Measurements from ENCODE around the gene WDFY2.
A peak's percentile ranks its signal among the peaks of the same experiment; 100 is the strongest.
"Not testable (repeated sequence)": the region's sequence is repeated elsewhere in the genome, so short reads cannot be mapped to it uniquely, and the experiment has no call there.

Gene WDFY2

DNA sequence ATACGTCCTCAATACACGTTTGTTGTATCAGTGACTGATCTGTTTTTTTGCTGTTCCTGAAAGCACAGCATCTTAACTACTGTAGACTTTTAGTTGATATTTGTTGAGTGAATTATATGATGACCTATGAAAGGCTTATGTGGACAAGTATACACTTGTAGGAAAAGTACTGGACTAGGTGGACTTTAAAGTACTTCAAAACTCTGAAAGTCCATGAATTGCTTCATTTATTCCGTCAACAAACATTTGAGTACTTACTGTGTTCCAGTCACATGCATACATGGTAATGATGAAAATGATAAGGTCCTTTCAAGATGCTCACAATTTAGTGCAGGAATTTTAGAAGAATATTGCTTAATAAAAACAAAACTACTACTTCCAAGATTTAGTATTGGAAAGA is 3.1 kb downstream of the WDFY2 start:
- Histone ChIP-seq H3K36me3 (ENCODE audit: insufficient read depth, low read length) (no peaks in the 10 kb centered on the region), H3K27me3 (ENCODE audit: insufficient read depth, low read length) (no peaks in the 10 kb centered on the region), H3K79me2 (ENCODE audit: control insufficient read depth, insufficient read depth, low read length, unreplicated experiment) (peaks cover 67% of the 10 kb centered on the region), H3K4me1 (ENCODE audit: control insufficient read depth, insufficient read depth, low read length, unreplicated experiment) (peaks cover 59% of the 10 kb centered on the region), H3K4me3 (ENCODE audit: low read depth, low read length) (peak overlapping the region; percentile 79; the same call in 1 of the 2 replicates), H3K27ac (ENCODE audit: low read depth, low read length) (no peak overlapping the region), H2AFZ (ENCODE audit: low read length, unreplicated experiment) (no peak overlapping the region)

DNA sequence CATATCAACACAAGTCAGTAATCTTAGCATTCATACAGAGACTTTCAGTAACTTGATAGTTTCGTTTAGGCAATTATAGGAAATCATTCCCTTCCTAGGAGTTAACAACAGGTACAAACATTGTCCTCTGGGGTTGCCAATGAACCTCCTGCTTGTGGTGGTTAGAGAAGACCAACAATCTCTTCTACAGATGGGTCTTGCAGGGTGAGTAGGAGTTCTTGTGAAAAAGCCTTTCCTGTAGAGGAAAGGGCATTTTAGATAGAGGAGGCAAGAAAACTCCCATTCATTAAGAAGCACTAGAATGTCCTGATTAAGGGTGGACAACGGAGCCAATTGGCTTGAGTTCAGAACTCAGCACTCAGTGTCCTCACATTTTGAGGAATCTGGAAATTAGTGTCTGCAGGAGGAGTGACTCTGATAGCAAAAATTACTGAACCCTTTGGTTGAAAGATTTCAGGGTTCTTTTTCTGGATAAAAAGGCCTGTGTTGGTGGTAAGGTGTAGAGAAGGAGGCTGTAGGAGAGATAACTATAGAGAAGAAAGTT is 4.2 kb downstream of the WDFY2 start:
- Histone ChIP-seq H3K4me3 (ENCODE audit: low read depth, low read length) (no peak overlapping the region), H3K4me1 (ENCODE audit: control insufficient read depth, insufficient read depth, low read length, unreplicated experiment) (peaks cover 54% of the 10 kb centered on the region), H3K79me2 (ENCODE audit: control insufficient read depth, insufficient read depth, low read length, unreplicated experiment) (peaks cover 76% of the 10 kb centered on the region), H2AFZ (ENCODE audit: low read length, unreplicated experiment) (no peak overlapping the region), H3K27ac (ENCODE audit: low read depth, low read length) (no peak overlapping the region), H3K27me3 (ENCODE audit: insufficient read depth, low read length) (no peaks in the 10 kb centered on the region), H3K36me3 (ENCODE audit: insufficient read depth, low read length) (no peaks in the 10 kb centered on the region)

DNA sequence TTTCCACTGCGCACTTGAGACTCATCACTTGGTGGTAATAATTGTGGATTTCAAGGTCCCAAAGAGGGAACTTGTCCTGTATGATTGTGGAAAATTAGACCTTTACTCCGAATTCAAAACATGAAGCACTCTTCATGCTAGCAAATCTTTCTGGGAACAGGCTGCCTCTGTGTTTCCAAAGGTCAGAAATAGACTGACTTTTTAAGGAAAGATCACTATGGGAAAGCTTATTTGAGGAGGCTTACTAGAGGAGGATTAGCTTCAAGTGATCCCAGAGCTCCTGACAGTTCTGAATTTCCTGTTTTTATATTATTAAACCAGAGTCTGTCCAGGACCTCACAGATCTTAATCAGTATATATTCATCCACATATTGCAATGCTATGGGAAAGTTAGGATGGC is 5.5 kb downstream of the WDFY2 start:
- Histone ChIP-seq H3K79me2 (ENCODE audit: control insufficient read depth, insufficient read depth, low read length, unreplicated experiment) (peaks cover 85% of the 10 kb centered on the region), H3K27ac (ENCODE audit: low read depth, low read length) (peak overlapping the region; percentile 84), H3K4me1 (ENCODE audit: control insufficient read depth, insufficient read depth, low read length, unreplicated experiment) (peaks cover 54% of the 10 kb centered on the region), H2AFZ (ENCODE audit: low read length, unreplicated experiment) (no peak overlapping the region), H3K4me3 (ENCODE audit: low read depth, low read length) (peak overlapping the region; percentile 36), H3K27me3 (ENCODE audit: insufficient read depth, low read length) (no peaks in the 10 kb centered on the region), H3K36me3 (ENCODE audit: insufficient read depth, low read length) (no peaks in the 10 kb centered on the region)

DNA sequence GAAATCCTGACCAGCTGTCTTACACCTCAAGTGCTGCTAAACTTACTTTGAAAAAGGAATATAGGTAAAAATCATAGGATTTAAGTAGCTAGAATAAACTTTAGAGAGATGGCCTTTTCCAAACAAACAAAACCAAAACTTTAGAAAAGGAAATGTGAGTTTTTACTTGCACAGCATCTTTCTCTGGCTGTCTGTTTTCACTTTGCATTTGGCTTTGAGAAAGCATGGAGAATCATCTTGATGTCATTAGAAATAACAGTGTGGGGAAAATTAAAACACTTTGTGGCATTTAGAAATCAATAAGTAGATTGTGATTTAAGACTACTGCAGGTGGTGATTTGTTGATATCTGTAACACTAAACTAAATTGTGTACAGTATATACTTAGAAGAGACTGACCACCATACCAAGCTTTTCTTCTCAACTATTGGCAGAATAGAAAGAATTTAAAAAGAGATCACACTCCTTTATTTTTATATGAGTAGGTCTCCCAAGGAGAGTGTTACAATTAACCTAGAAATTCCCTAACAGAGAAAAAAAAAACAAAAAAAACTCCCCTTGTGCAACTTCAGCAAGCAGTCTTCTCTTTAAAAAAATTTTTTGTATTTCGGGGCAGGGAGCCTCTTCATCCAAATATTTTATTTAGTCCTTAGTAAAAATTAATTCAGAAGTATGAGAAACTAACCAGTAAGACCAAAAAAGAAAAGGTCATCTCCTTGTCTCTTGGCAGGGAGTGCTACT is 6.1 kb downstream of the WDFY2 start:
- no peaks in the 10 kb centered on the region for H3K36me3 ChIP-seq (ENCODE audit: insufficient read depth, low read length)
- no peak overlapping the region for H2AFZ ChIP-seq (ENCODE audit: low read length, unreplicated experiment)
- H3K79me2 ChIP-seq (ENCODE audit: control insufficient read depth, insufficient read depth, low read length, unreplicated experiment): peaks cover 85% of the 10 kb centered on the region
- peak overlapping the region; percentile 36 for H3K4me3 ChIP-seq (ENCODE audit: low read depth, low read length)
- peak overlapping the region; percentile 84 for H3K27ac ChIP-seq (ENCODE audit: low read depth, low read length)
- no peaks in the 10 kb centered on the region for H3K27me3 ChIP-seq (ENCODE audit: insufficient read depth, low read length)
- peaks cover 54% of the 10 kb centered on the region for H3K4me1 ChIP-seq (ENCODE audit: control insufficient read depth, insufficient read depth, low read length, unreplicated experiment)

DNA sequence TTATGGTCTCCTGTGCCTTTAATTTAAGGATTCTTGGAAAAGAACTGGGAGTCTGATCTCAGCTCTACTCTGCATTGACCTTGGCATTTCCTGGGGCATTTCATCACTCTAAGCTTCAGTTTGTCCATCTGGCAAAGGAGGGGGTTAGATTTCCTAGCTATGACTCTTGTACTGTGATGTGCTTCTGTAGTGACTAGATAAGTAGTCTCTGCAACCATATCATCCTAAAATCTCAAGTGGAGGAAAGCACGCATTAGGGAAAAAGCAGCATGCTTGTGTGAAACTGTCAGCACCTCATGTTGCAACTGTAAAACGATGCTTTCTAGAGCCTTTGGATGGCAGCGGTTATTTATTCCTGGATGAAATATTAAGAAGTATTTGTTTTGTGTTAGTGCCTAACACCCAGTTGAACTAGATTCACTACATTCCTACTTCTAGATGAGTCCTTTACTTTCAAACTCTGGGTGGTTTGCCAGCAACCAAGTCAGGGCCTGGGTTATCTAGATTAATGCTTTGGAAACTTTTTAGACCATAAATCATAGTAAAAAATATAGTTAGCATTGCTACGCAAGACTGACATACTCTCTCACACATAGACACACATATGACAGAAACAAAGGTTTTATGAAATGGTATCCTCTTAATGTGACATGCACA is 6.8 kb downstream of the WDFY2 start:
- peak overlapping the region; percentile 84 for H3K27ac ChIP-seq (ENCODE audit: low read depth, low read length)
- H3K79me2 ChIP-seq (ENCODE audit: control insufficient read depth, insufficient read depth, low read length, unreplicated experiment): peaks cover 84% of the 10 kb centered on the region
- peak overlapping the region; percentile 36 for H3K4me3 ChIP-seq (ENCODE audit: low read depth, low read length)
- peaks cover 54% of the 10 kb centered on the region for H3K4me1 ChIP-seq (ENCODE audit: control insufficient read depth, insufficient read depth, low read length, unreplicated experiment)
- H3K36me3 ChIP-seq (ENCODE audit: insufficient read depth, low read length): no peaks in the 10 kb centered on the region
- H3K27me3 ChIP-seq (ENCODE audit: insufficient read depth, low read length): no peaks in the 10 kb centered on the region
- H2AFZ ChIP-seq (ENCODE audit: low read length, unreplicated experiment): peak overlapping the region; percentile 21

DNA sequence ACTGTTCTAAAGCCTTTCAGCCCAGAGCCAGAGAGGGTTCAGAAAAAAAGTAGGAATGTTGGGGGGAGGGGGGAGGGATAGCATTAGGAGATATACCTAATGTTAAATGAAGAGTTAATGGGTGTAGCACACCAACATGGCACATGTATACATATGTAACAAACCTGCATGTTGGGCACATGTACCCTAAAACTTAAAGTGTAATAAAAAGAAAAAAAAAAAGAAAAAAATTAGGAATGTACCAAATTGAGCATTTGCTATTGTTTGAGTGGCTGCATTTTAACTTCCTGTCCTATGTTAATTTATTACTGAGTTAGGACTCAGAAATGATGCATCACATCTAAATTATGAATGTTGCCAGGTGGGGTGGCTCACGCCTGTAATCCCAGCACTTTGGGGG is 7.7 kb downstream of the WDFY2 start:
- Histone ChIP-seq H3K4me1 (ENCODE audit: control insufficient read depth, insufficient read depth, low read length, unreplicated experiment) (peaks cover 48% of the 10 kb centered on the region), H3K27ac (ENCODE audit: low read depth, low read length) (peak overlapping the region; percentile 84)
- not testable (repeated sequence) for H3K27me3 ChIP-seq (ENCODE audit: insufficient read depth, low read length)

DNA sequence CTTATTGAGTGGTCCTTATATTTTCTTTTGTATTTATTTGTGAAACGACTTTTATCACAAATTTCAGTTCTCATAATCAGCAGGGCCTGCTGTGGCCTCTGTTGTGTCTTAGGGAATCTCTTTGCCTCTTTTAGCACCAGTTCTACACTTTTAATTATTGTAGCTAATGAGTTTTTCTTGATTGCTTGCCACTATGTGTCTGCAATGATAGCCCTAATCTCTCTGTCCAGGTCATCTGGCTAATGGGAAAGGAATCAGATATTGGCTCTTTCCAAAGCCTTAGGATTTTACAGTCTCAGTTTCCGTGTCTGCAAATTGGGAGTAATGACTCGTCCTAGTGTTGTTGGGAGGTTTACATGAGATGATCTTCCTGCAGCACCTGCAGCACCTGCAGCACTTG is 10.2 kb downstream of the WDFY2 start:
- Histone ChIP-seq H2AFZ (ENCODE audit: low read length, unreplicated experiment) (no peak overlapping the region), H3K4me3 (ENCODE audit: low read depth, low read length) (no peak overlapping the region), H3K36me3 (ENCODE audit: insufficient read depth, low read length) (no peaks in the 10 kb centered on the region), H3K79me2 (ENCODE audit: control insufficient read depth, insufficient read depth, low read length, unreplicated experiment) (peaks cover 75% of the 10 kb centered on the region), H3K4me1 (ENCODE audit: control insufficient read depth, insufficient read depth, low read length, unreplicated experiment) (peaks cover 23% of the 10 kb centered on the region), H3K27me3 (ENCODE audit: insufficient read depth, low read length) (no peaks in the 10 kb centered on the region), H3K27ac (ENCODE audit: low read depth, low read length) (no peak overlapping the region)

More for the DNA sequence above, 7.7 kb downstream of the WDFY2 start:
- Histone ChIP-seq H3K4me3 (ENCODE audit: low read depth, low read length) (peak overlapping the region; percentile 36), H3K79me2 (ENCODE audit: control insufficient read depth, insufficient read depth, low read length, unreplicated experiment) (peaks cover 83% of the 10 kb centered on the region)
- not testable (repeated sequence) for H2AFZ ChIP-seq (ENCODE audit: low read length, unreplicated experiment); H3K36me3 ChIP-seq (ENCODE audit: insufficient read depth, low read length)

DNA sequence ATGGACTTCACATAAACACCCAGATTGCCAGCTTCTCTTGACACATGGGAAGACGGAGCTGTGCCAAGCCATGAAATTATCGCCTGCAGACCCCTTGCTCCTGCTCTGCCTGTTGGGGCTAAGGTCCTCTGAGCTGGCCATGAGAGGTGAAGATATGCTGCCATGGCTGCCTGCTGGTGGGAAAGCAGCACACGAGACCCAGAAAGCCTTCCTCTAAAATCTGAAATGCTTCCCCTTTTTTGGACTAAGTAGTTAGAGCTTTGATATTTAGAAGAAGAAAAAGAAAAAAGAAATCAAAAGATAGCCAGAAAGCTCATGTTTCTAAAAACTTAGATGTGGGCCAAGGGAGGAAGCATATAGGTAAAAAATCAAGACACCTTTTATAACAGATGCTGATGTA is 11.2 kb downstream of the WDFY2 start:
- Histone ChIP-seq H3K79me2 (ENCODE audit: control insufficient read depth, insufficient read depth, low read length, unreplicated experiment) (peaks cover 74% of the 10 kb centered on the region), H3K4me1 (ENCODE audit: control insufficient read depth, insufficient read depth, low read length, unreplicated experiment) (peaks cover 13% of the 10 kb centered on the region), H2AFZ (ENCODE audit: low read length, unreplicated experiment) (no peak overlapping the region), H3K27ac (ENCODE audit: low read depth, low read length) (no peak overlapping the region), H3K36me3 (ENCODE audit: insufficient read depth, low read length) (no peaks in the 10 kb centered on the region), H3K27me3 (ENCODE audit: insufficient read depth, low read length) (no peaks in the 10 kb centered on the region), H3K4me3 (ENCODE audit: low read depth, low read length) (no peak overlapping the region)

DNA sequence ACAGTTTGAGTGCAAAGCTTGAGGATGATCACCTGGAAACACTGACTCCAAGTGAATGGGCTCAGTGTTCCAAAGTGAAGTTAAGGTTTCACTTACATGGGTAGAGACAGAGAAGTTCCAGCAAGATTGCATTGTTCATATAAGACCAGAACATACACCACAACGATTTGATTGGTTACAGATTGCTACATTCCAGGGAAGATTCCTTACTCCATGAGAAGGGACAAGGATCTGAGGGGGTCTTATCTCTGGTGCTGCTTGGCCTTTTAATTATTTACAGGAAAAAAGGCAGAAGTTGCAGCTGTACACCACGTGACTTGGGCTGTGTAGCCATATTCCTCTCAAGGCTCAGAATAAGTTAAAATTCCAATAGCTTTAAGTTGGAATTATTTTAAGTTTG is 12.3 kb downstream of the WDFY2 start:
- Histone ChIP-seq H3K4me1 (ENCODE audit: control insufficient read depth, insufficient read depth, low read length, unreplicated experiment) (peaks cover 5% of the 10 kb centered on the region), H3K79me2 (ENCODE audit: control insufficient read depth, insufficient read depth, low read length, unreplicated experiment) (peaks cover 79% of the 10 kb centered on the region), H3K27ac (ENCODE audit: low read depth, low read length) (no peak overlapping the region), H3K36me3 (ENCODE audit: insufficient read depth, low read length) (0 out of 2 replicates have a peak, but pooled peaks cover 4% of the 10 kb centered on the region), H3K27me3 (ENCODE audit: insufficient read depth, low read length) (no peaks in the 10 kb centered on the region), H2AFZ (ENCODE audit: low read length, unreplicated experiment) (no peak overlapping the region), H3K4me3 (ENCODE audit: low read depth, low read length) (no peak overlapping the region)

DNA sequence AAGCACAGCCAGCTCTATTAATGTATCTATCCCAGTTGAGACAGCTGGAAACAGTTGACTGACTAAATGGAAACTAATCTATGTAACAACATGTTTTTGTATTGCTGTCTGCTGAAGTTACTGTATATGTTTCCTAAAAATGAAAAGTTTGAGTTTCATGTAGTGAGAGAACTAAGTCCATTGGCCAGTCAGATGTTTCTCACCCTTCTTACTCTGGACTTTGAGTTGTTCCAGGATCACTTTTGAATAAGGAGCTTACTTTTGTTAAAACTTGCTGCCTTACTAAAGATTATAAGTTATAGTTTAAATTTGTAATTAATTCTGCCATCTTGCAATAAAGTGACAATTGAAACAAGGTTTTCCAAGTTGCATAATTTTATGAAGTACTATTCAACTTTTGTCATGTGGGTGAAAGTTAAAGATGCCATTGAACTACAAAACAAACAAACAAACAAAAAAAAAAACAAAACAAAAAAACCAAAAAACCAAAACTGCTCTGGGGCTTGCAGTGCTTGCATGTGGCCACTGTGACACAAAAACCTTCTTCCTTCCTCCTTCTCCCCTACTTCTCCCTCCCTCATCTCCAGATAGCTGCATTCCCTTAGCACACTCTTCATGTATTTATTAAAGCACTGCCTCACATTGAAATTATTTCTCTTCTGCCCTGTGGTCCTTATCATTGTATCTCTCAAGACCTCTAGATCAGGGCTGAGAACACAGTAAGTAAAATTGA is 15.3 kb downstream of the WDFY2 start:
- no peaks in the 10 kb centered on the region for H3K4me1 ChIP-seq (ENCODE audit: control insufficient read depth, insufficient read depth, low read length, unreplicated experiment)
- H3K27ac ChIP-seq (ENCODE audit: low read depth, low read length): no peak overlapping the region

More for the DNA sequence above, 15.3 kb downstream of the WDFY2 start:
- Histone ChIP-seq H3K4me3 (ENCODE audit: low read depth, low read length) (no peak overlapping the region), H3K27me3 (ENCODE audit: insufficient read depth, low read length) (no peaks in the 10 kb centered on the region), H2AFZ (ENCODE audit: low read length, unreplicated experiment) (no peak overlapping the region), H3K79me2 (ENCODE audit: control insufficient read depth, insufficient read depth, low read length, unreplicated experiment) (peaks cover 82% of the 10 kb centered on the region), H3K36me3 (ENCODE audit: insufficient read depth, low read length) (peaks cover 16% of the 10 kb centered on the region; the same call in 1 of the 2 replicates)
